H1 (cell line): Measurements from ENCODE around the gene UBAP1L. TPM values are rescaled to one million over a fixed set of nuclear protein-coding genes. Genes with fewer than 3 reads are reported as not detected.

Experiments
- CTCF ChIA-PET: fragments of 300-600 bp; sonication (Branson Sonifier 250); formaldehyde crosslinking; loops from one replicate; lab custom pipeline; 2021; ENCODE audit not compliant: partially characterized antibody; lab: Charles Lee
- POLR2A ChIA-PET: fragments of 300-600 bp; sonication (Branson Sonifier 250); formaldehyde crosslinking; loops from one replicate; lab custom pipeline; 2021; ENCODE audit warnings: inconsistent platforms; ENCODE audit not compliant: partially characterized antibody; lab: Charles Lee
- DNase-seq, 2 experiments: peaks; one replicate each; pipeline versions ENCODE4 v3.0.0 to v3.0.0-alpha.2; 2010 to 2022; ENCODE audit warnings: low spot score in 2 of 2, low read depth in 1 of 2, mixed read lengths in 1 of 2
- FAIRE-seq: peaks from 2 replicates; lab custom pipeline; 2011; peaks lifted over from hg19 to GRCh38; lab: Jason Lieb, UNC
- H2AFZ ChIP-seq: 2 replicates; pipeline ENCODE4 v1.8.1; 2012; ENCODE audit warnings: low read length, inconsistent platforms
- H2AK5ac ChIP-seq: 2 replicates; pipeline ENCODE4 v1.6.1; 2013; ENCODE audit warnings: low read depth, low read length
- H2BK120ac ChIP-seq: replicated peaks from 2 replicates; pipeline ENCODE3; 2013; ENCODE audit warnings: low read depth, low read length, inconsistent platforms
- H2BK12ac ChIP-seq: 2 replicates; pipeline ENCODE4 v1.6.1; 2013; ENCODE audit warnings: low read depth, low read length
- H2BK15ac ChIP-seq: 2 replicates; pipeline ENCODE4 v1.6.1; 2013; ENCODE audit warnings: low read length
- H2BK20ac ChIP-seq: 2 replicates; pipeline ENCODE4 v1.6.1; 2013; ENCODE audit warnings: low read length
- H2BK5ac ChIP-seq: 2 replicates; pipeline ENCODE4 v1.6.1; 2013; ENCODE audit warnings: low read depth, low read length
- H3K14ac ChIP-seq: 2 replicates; pipeline ENCODE4 v1.6.1; 2013; ENCODE audit warnings: inconsistent platforms; ENCODE audit not compliant: insufficient read length
- H3K18ac ChIP-seq: 2 replicates; pipeline ENCODE4 v1.6.1; 2013; ENCODE audit warnings: low read length; ENCODE audit errors: extremely low read depth
- H3K23ac ChIP-seq: 2 replicates; pipeline ENCODE4 v1.6.1; 2013; ENCODE audit warnings: inconsistent platforms; ENCODE audit not compliant: insufficient read length
- H3K23me2 ChIP-seq: 2 replicates; pipeline ENCODE4 v1.6.1; 2013; ENCODE audit warnings: low read depth, low read length
- H3K27ac ChIP-seq: 2 replicates; pipeline ENCODE4 v1.6.1; 2011; ENCODE audit warnings: low read depth, low read length, inconsistent platforms
- H3K27me3 ChIP-seq, 4 experiments: replicated peaks in 1 of 4; 1 replicate in 1 of 4; 2 replicates in 3 of 4; pipeline versions ENCODE4 v1.6.1 to v1.8.1; 2011 to 2013; ENCODE audit warnings: low read length in 3 of 4, mild to moderate bottlenecking in 3 of 4, inconsistent platforms in 2 of 4, mixed read lengths in 2 of 4, moderate library complexity in 1 of 4; ENCODE audit not compliant: control insufficient read depth in 3 of 4, insufficient read depth in 3 of 4; ENCODE audit errors: extremely low read depth in 1 of 4
- H3K36me3 ChIP-seq, 4 experiments: 2 replicates each; pipeline versions ENCODE4 v1.6.1 to v1.8.1; 2011 to 2013; ENCODE audit warnings: mild to moderate bottlenecking in 4 of 4, low read length in 3 of 4, moderate library complexity in 2 of 4, control low read depth in 1 of 4, inconsistent platforms in 1 of 4; ENCODE audit not compliant: insufficient read depth in 4 of 4, control insufficient read depth in 2 of 4
- H3K4ac ChIP-seq: replicated peaks from 2 replicates; pipeline ENCODE3; 2013; ENCODE audit warnings: low read length, low read depth, mixed read lengths, inconsistent platforms; ENCODE audit not compliant: insufficient read length
- H3K4me1 ChIP-seq, 4 experiments: replicated peaks in 1 of 4; 1 replicate in 1 of 4; 2 replicates in 3 of 4; pipeline versions ENCODE4 v1.6.1 to v1.8.1; 2011 to 2013; ENCODE audit warnings: low read length in 3 of 4, inconsistent platforms in 2 of 4, mixed read lengths in 1 of 4; ENCODE audit not compliant: insufficient read depth in 4 of 4, control insufficient read depth in 3 of 4
- H3K4me2 ChIP-seq, 2 experiments: 2 replicates each; pipeline versions ENCODE4 v1.6.1 to v1.8.1; 2011 to 2013; ENCODE audit warnings: low read depth in 2 of 2, low read length in 2 of 2, control low read depth in 1 of 2, inconsistent platforms in 1 of 2, mild to moderate bottlenecking in 1 of 2; ENCODE audit not compliant: insufficient read depth in 1 of 2
- H3K4me3 ChIP-seq, 4 experiments: fragments of 200-600, 300-600 bp in 1 of 4; sonication (generic), shearing (Covaris generic), sonication (Bioruptor Twin) in 1 of 4; 2 replicates each; pipeline versions ENCODE4 v1.5.1 to v1.8.1; 2011 to 2016; ENCODE audit warnings: low read length in 4 of 4, low read depth in 3 of 4, control low read depth in 2 of 4, inconsistent platforms in 2 of 4, mild to moderate bottlenecking in 2 of 4, mixed read lengths in 1 of 4, moderate library complexity in 1 of 4; ENCODE audit not compliant: insufficient read depth in 2 of 4; ENCODE audit errors: extremely low read depth in 1 of 4
- H3K56ac ChIP-seq: replicated peaks from 2 replicates; pipeline ENCODE3; 2013; ENCODE audit warnings: low read depth, mild to moderate bottlenecking, mixed read lengths, low read length, inconsistent platforms; ENCODE audit not compliant: insufficient read length
- H3K79me1 ChIP-seq: 2 replicates; pipeline ENCODE4 v1.6.1; 2013; ENCODE audit warnings: low read depth, low read length, control low read depth
- H3K79me2 ChIP-seq, 2 experiments: 2 replicates each; pipeline versions ENCODE4 v1.6.1 to v1.8.1; 2012 to 2013; ENCODE audit warnings: low read length in 2 of 2, mild to moderate bottlenecking in 2 of 2, inconsistent platforms in 1 of 2; ENCODE audit not compliant: insufficient read depth in 2 of 2, control insufficient read depth in 1 of 2
- H3K9ac ChIP-seq, 4 experiments: replicated peaks in 1 of 4; 1 replicate in 1 of 4; 2 replicates in 3 of 4; pipeline versions ENCODE4 v1.6.1 to v1.8.1; 2011 to 2013; ENCODE audit warnings: low read depth in 3 of 4, low read length in 3 of 4, control low read depth in 2 of 4, mild to moderate bottlenecking in 2 of 4, moderate library complexity in 2 of 4, inconsistent platforms in 1 of 4; ENCODE audit errors: extremely low read depth in 1 of 4
- H3K9me3 ChIP-seq, 2 experiments: 2 replicates each; pipeline versions ENCODE4 v1.6.1 to v1.8.1; 2012 to 2013; ENCODE audit warnings: mild to moderate bottlenecking in 2 of 2, moderate library complexity in 2 of 2, control low read depth in 1 of 2, inconsistent platforms in 1 of 2, low read depth in 1 of 2, low read length in 1 of 2, mixed read lengths in 1 of 2; ENCODE audit not compliant: insufficient read depth in 2 of 2
- H4K20me1 ChIP-seq, 2 experiments: replicated peaks in 1 of 2; 2 replicates each; pipeline versions ENCODE3 to v1.8.1; 2011 to 2013; ENCODE audit warnings: inconsistent platforms in 2 of 2, low read length in 2 of 2, mild to moderate bottlenecking in 1 of 2; ENCODE audit not compliant: insufficient read depth in 2 of 2, control insufficient read depth in 1 of 2
- H4K5ac ChIP-seq: 2 replicates; pipeline ENCODE4 v1.6.1; 2013; ENCODE audit warnings: low read length, low read depth, mixed read lengths, inconsistent platforms; ENCODE audit not compliant: insufficient read length
- H4K8ac ChIP-seq: 2 replicates; pipeline ENCODE4 v1.8.0; 2013; ENCODE audit warnings: mild to moderate bottlenecking, moderate library complexity, low read length, inconsistent platforms; ENCODE audit not compliant: insufficient read depth; ENCODE audit errors: extremely low read depth
- H4K91ac ChIP-seq: replicated peaks from 2 replicates; pipeline ENCODE3; 2013; ENCODE audit warnings: low read length, mixed read lengths, inconsistent platforms; ENCODE audit not compliant: insufficient read length
- ASH2L ChIP-seq: fragments of 200-600, 300-600 bp; sonication (generic); IDR thresholded peaks from one replicate; pipeline ENCODE4 v1.7.1; 2017; ENCODE audit warnings: low read length
- EGR1 ChIP-seq: IDR thresholded peaks from 2 replicates; pipeline ENCODE4 v1.6.1; 2011; ENCODE audit warnings: low read depth, low read length, borderline replicate concordance
- KDM4A ChIP-seq: IDR thresholded peaks from one replicate; pipeline ENCODE4 v1.7.1; 2012; ENCODE audit warnings: low read depth, mild to moderate bottlenecking, moderate library complexity, low read length, inconsistent platforms; ENCODE audit not compliant: severe bottlenecking
- PHF8 ChIP-seq: fragments of 200-600 bp; sonication (generic); conservative IDR thresholded peaks from 2 replicates; pipeline ENCODE4 v1.7.1; 2012; ENCODE audit warnings: low read depth, mild to moderate bottlenecking, inconsistent platforms, low read length, moderate library complexity
- RBBP5 ChIP-seq: IDR thresholded peaks from 2 replicates; pipeline ENCODE4 v1.7.1; 2012; ENCODE audit warnings: low read depth, mild to moderate bottlenecking, inconsistent platforms, low read length, moderate library complexity, borderline replicate concordance
- RFX5 ChIP-seq: IDR thresholded peaks from 2 replicates; pipeline ENCODE4 v1.6.1; 2011; ENCODE audit warnings: low read depth, low read length, improper control_type of control experiment, borderline replicate concordance
- RXRA ChIP-seq: IDR thresholded peaks from 2 replicates; pipeline ENCODE4 v1.6.1; 2011; ENCODE audit warnings: low read depth, mild to moderate bottlenecking, low read length, moderate library complexity; ENCODE audit not compliant: insufficient read depth
- SIX5 ChIP-seq: IDR thresholded peaks from 2 replicates; pipeline ENCODE4 v1.6.1; 2011; ENCODE audit warnings: mild to moderate bottlenecking, low read depth, low read length
- TAF1 ChIP-seq: IDR thresholded peaks from 2 replicates; pipeline ENCODE4 v1.6.1; 2011; ENCODE audit warnings: mild to moderate bottlenecking, low read depth, low read length
- WGBS, 2 experiments: shearing (Covaris generic) in 1 of 2; methylation state at CpG; one replicate each; pipeline versions ENCODE4 v1.1.6 to v1.1.7; 2013 to 2015; ENCODE audit warnings: low lambda C conversion rate in 2 of 2, mixed read lengths in 2 of 2, inconsistent platforms in 1 of 2, low coverage in 1 of 2, missing lambda C conversion rate in 1 of 2; ENCODE audit not compliant: insufficient replicate concordance in 2 of 2, insufficient coverage in 1 of 2, insufficient read length in 1 of 2; ENCODE audit errors: extremely low coverage in 1 of 2, missing lambda C conversion rate in 1 of 2; 5-methylcytosine and 5-hydroxymethylcytosine counted together
- polyA plus RNA-seq, 7 experiments: library from polyadenylated mRNA; depleted of rRNA in 3 of 7; stranded (reverse) in 5 of 7; unstranded in 2 of 7; fragments of >200 nt in 5 of 7; fragments of 200-250 nt in 2 of 7; gene quantifications; 1 replicate in 5 of 7; 2 replicates in 1 of 7; 4 replicates in 1 of 7; pipeline versions ENCODE4 v1.2.1 to v1.2.3, GENCODE V29; 2011 to 2013; ENCODE audit warnings: missing spikeins in 2 of 7, mixed read lengths in 2 of 7
- total RNA-seq: library from RNA; stranded (reverse); fragmentation: NEBNext Ultra II Directional; extraction: Animal tissue kit (Norgen Biotek cat#: 25700); gene quantifications from 2 replicates; pipeline ENCODE4 v1.2.1, GENCODE V29; 2021
- TF ChIP-seq, protein P1 (sequence below): IDR thresholded peaks from 2 replicates; pipeline ENCODE4 v1.6.1; 2012; ENCODE audit warnings: inconsistent platforms

Gene UBAP1L
- total and polyA plus RNA-seq, 2 of the 8 experiments (the other 6 are each of a cell fraction or from before 2014, with no cell fraction given) = 0.67 to 1.7 TPM

DNA sequence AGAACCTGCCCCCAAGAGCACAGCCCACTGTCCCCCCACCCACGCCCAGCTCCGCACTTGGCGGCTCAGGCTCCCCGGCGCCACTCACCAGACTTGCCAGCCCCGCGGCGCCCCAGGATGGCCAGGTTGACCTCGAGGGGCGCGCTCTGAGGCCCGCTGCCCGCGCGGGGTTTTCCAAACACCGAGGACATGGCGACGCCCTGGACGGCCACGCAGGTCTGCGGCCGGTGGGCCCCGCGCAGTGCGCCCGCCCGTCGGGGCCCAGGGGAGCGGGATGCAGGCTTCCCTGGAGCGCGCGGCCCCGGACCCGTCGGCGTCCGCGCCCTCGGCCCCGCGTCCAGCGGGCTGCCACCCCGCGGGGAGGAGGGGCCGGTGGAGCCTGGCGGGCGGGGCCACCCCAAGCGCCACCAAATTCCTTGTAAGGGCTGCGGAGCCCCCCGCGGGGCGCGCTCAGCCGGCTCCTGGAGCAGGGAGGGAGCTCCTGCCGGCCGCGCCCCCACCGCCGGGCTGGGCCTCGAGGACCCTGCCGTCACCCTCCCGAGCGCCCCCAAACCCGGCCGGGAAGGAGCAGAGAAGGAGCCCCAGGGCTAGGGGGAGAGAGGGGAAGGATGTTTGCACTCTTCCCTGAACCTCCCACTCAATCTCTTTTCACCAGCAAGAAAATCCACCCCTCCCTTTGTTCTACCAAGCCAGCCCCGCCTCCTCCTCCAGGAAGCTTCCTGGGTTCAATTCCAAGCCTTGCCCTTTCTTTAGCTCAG lies 47.2 kb downstream of the UBAP1L start, which contains the start of gene RASL12:
Gene RASL12, minus strand, starts transcription at position 347 of the 758 bp plus-strand sequence. Its CDS starts 156 bp downstream, at position 191.
- peak within 1 kb of the TSS; percentile 75; the same call in 1 of the 2 replicates for H2BK5ac ChIP-seq
- H3K9me3 ChIP-seq = peaks cover 0 to 3% of the 10 kb centered on the region in 2 experiments; a peak in 1 of 4 replicates
- WGBS, 2 experiments = 1% methylated on average over 6 of the region's 66 CpGs; no CpG with 5 or more reads in 1 of the 2 experiments
- no peak within 1 kb of the TSS; the same call in 1 of the 2 replicates for H2AK5ac ChIP-seq
- no peak within 1 kb of the TSS for H3K27ac ChIP-seq
- CTCF ChIA-PET = interaction anchor here (0.9 to 33.2 kb wide), 10 partner anchors 6 to 1835 kb away, joined by 3 to 1213 read pairs (median 8); partner anchors contain the start of genes KBTBD13, RASL12 and SLC51B
- peak within 1 kb of the TSS; percentile 41 for H2BK120ac ChIP-seq
- H3K18ac ChIP-seq = peak within 1 kb of the TSS; percentile 91
- peak within 1 kb of the TSS; percentile 89 for H2BK15ac ChIP-seq
- H2BK12ac ChIP-seq = peak within 1 kb of the TSS; percentile 92; the same call in 1 of the 2 replicates
- H4K5ac ChIP-seq = peak within 1 kb of the TSS; percentile 1
- peak in 1 of 2 experiments; percentile 78 for DNase-seq
- no peak within 1 kb of the TSS for H3K4ac ChIP-seq
- H3K27me3 ChIP-seq = peaks cover 0 to 6% (median 1%) of the 10 kb centered on the region in 4 experiments; a peak in 3 of 7 replicates
- peak within 1 kb of the TSS in 3 of 4 experiments; percentile 29 to 58 (median 40); a peak in 4 of 7 replicates for H3K9ac ChIP-seq
- H3K79me1 ChIP-seq = peaks cover 3% of the 10 kb centered on the region; the same call in 1 of the 2 replicates
- H2AFZ ChIP-seq = no peak within 1 kb of the TSS
- H3K4me2 ChIP-seq = peak within 1 kb of the TSS; percentile 82 to 90
- peaks cover 6% of the 10 kb centered on the region; the same call in 1 of the 2 replicates for H3K23me2 ChIP-seq
- TF ChIP-seq SIX5 (no peak), PHF8 (peak; percentile 41; the same call in 1 of the 2 replicates), KDM4A (peak; percentile 81), RXRA (no peak), ASH2L (peak; percentile 46), RBBP5 (0 out of 2 replicates have a peak, but pooled peaks have one; percentile 54), EGR1 (peak; percentile 9; the same call in 1 of the 2 replicates), TAF1 (peak; percentile 13; the same call in 1 of the 2 replicates), RFX5 (no peak)
- TF ChIP-seq, protein P1, sequence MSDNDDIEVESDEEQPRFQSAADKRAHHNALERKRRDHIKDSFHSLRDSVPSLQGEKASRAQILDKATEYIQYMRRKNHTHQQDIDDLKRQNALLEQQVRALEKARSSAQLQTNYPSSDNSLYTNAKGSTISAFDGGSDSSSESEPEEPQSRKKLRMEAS = 0 out of 2 replicates have a peak, but pooled peaks have one; percentile 6
- no peak for FAIRE-seq
- POLR2A ChIA-PET = interaction anchor here (0.7 to 8.0 kb wide), 9 partner anchors 9 to 237 kb away, joined by 3 to 93 read pairs (median 4); partner anchors contain the start of genes KBTBD13 and RNU5B-1
- H3K23ac ChIP-seq = no peak within 1 kb of the TSS
- peaks cover 5 to 19% (median 7%) of the 10 kb centered on the region in 4 experiments for H3K4me1 ChIP-seq
- H3K4me3 ChIP-seq = peak within 1 kb of the TSS; percentile 43 to 71 (median 53)
- no peak within 1 kb of the TSS for H3K14ac ChIP-seq
- H4K8ac ChIP-seq = peak within 1 kb of the TSS; percentile 58
- no peaks in the 10 kb centered on the region for H4K20me1 ChIP-seq
- no peaks in the 10 kb centered on the region; a peak in 1 of 4 replicates for H3K79me2 ChIP-seq
- no peaks in the 10 kb centered on the region for H3K36me3 ChIP-seq
- no peak within 1 kb of the TSS for H3K56ac ChIP-seq
- peak within 1 kb of the TSS; percentile 71 for H4K91ac ChIP-seq
- H2BK20ac ChIP-seq = peak within 1 kb of the TSS; percentile 61; the same call in 1 of the 2 replicates
